ENCODE measurements around the gene CRYBB3. TPM values are rescaled to one million over a fixed set of nuclear protein-coding genes. Genes with fewer than 3 reads are reported as not detected.
"Not testable (repeated sequence)": the region's sequence is repeated elsewhere in the genome, so short reads cannot be mapped to it uniquely, and the experiment has no call there.

Gene CRYBB3
- total RNA-seq, 1 donor from 2014 or later, result not detected

GRCh38 chr22:25235547-25236290 is 36.1 kb downstream of the CRYBB3 start:
- Histone ChIP-seq H3K4me3 (peak overlapping the region; percentile 17), H3K36me3 (no peaks in the 10 kb centered on the region), H3K27me3 (ENCODE audit: low read depth) (peaks cover 81% of the 10 kb centered on the region), H3K9me3 (replicated peaks) (no peaks in the 10 kb centered on the region), H3K27ac (replicated peaks) (no peak overlapping the region), H3K4me1 (peaks cover 4% of the 10 kb centered on the region)
- peak; percentile 77 for DNase-seq
- peak; percentile 73 for TF ChIP-seq CTCF (IDR thresholded peaks at IDR 0.05; ENCODE audit: borderline replicate concordance)
- intact Hi-C loops (cut with micrococcal nuclease), result no loop called here

DNA sequence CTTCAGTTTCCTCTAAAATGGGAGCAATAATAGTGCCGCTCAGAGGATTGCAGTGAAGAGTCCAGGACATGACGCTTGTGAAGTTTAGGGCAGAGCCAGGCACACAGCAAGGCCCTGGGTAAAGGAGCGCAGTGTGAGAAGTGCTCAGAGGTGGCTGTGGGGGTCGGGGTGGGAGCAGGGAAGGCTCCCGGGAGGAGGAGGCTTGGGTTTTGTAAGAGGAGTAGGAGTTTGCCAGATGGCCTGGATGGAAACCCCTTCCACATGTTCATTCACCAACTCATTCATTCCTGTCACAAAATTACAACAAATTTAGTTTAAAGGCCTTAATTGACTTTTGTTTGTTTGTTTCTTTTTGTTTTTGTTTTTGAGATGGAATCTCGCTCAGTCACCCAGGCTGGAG is 36.8 kb downstream of the CRYBB3 start:
- no peak for DNase-seq
- Histone ChIP-seq H3K9me3 (replicated peaks) (no peaks in the 10 kb centered on the region), H3K27ac (replicated peaks) (no peak overlapping the region), H3K4me3 (no peak overlapping the region), H3K4me1 (peaks cover 4% of the 10 kb centered on the region), H3K36me3 (no peaks in the 10 kb centered on the region), H3K27me3 (ENCODE audit: low read depth) (peaks cover 79% of the 10 kb centered on the region)
- intact Hi-C loops (cut with micrococcal nuclease), result no loop called here
- TF ChIP-seq CTCF (IDR thresholded peaks at IDR 0.05; ENCODE audit: borderline replicate concordance), result no peak

DNA sequence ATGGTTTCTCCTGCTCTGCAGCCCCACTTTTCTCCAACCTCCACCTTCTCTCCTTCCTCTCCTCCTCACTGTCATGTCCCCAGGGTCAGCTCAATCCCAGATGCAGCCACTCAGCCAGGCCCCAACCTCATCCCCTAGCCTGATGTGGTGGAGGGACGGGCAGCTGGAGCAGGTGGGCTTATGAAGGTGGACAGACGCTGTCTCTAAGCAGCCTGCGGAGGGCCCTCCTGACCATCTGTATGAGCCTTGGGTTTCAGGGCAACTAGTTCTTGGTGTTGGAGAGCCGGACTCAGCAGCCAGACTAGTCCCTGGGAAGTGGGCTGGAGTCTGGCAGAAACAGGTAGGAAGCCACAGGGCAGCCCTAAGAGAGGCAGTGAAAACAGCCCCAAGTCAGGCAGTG is 37.8 kb downstream of the CRYBB3 start:
- H3K27me3 ChIP-seq (ENCODE audit: low read depth), result peaks cover 69% of the 10 kb centered on the region
- no peaks in the 10 kb centered on the region for H3K36me3 ChIP-seq
- H3K4me3 ChIP-seq, result no peak overlapping the region
- H3K27ac ChIP-seq (replicated peaks), result no peak overlapping the region
- DNase-seq, result no peak
- no peaks in the 10 kb centered on the region for H3K9me3 ChIP-seq (replicated peaks)
- intact Hi-C loops (cut with micrococcal nuclease), result no loop called here
- TF ChIP-seq CTCF (IDR thresholded peaks at IDR 0.05; ENCODE audit: borderline replicate concordance), result no peak
- peaks cover 4% of the 10 kb centered on the region for H3K4me1 ChIP-seq

- H3K9me3 ChIP-seq (replicated peaks); H3K4me3 ChIP-seq; DNase-seq; H3K36me3 ChIP-seq; H3K27ac ChIP-seq (replicated peaks); H3K4me1 ChIP-seq; intact Hi-C loops (cut with micrococcal nuclease): not testable (repeated sequence)
- H3K27me3 ChIP-seq (ENCODE audit: low read depth), result peaks cover 64% of the 10 kb centered on the region
Measured at GRCh38 chr22:25238058-25238457, 38.4 kb downstream of the CRYBB3 start.

DNA sequence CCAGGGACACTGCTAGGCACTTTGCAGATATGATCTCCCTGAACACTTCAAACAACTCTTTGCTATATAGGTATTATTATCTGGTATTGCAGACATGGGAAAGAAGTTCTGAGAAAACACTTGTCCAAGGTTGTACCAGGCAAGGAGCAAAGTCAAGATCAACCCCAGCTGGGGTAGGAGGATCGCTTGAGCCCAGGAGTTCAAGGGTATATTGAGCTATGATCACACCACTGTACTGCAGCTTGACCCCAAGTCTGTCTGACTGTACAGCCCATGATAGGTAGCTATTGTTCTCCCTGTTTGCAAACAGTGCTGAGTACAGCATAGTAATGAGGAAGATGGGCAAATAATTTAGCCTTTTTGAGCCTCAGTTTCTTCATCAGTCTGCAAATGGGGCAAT is 55.5 kb downstream of the CRYBB3 start:
- H3K9me3 ChIP-seq (replicated peaks); H3K36me3 ChIP-seq; H3K4me3 ChIP-seq; H3K27ac ChIP-seq (replicated peaks); H3K4me1 ChIP-seq; DNase-seq; intact Hi-C loops (cut with micrococcal nuclease): not testable (repeated sequence)
- peaks cover 15% of the 10 kb centered on the region for H3K27me3 ChIP-seq (ENCODE audit: low read depth)

Other genes with a start within 250 kb of the CRYBB3 start
- 12.2 TPM for gene KIAA1671, start 247.1 kb upstream of the CRYBB3 start, total RNA-seq
- not detected for gene CRYBB2, start 19.8 kb downstream of the CRYBB3 start, total RNA-seq